HG02642 (cell line): Measurements from ENCODE around the gene SNAP29.
"Not testable (repeated sequence)": the region's sequence is repeated elsewhere in the genome, so short reads cannot be mapped to it uniquely, and the experiment has no call there.

ENCODE experiments used
- ATAC-seq: cut with Tn5 transposase; IDR thresholded peaks from one replicate; pipeline ENCODE4 v1.9.1; 2021; ENCODE audit warnings: mild to moderate bottlenecking; ENCODE audit not compliant: unreplicated experiment, poor library complexity

SNAP29 gene

GRCh38 chr22:20834206-20834605, 24.6 kb upstream of the SNAP29 start:
- ATAC-seq = no peak

GRCh38 chr22:20834725-20835124, 24.1 kb upstream of the SNAP29 start:
- no peak for ATAC-seq

GRCh38 chr22:20836987-20837823, 21.6 kb upstream of the SNAP29 start:
- no peak for ATAC-seq

- not testable (repeated sequence) for ATAC-seq
Observed at GRCh38 chr22:20839354-20839753, 19.5 kb upstream of the SNAP29 start.

GRCh38 chr22:20839837-20840645, 18.8 kb upstream of the SNAP29 start:
- no peak for ATAC-seq

- no peak for ATAC-seq
Observed at GRCh38 chr22:20840646-20841371, 18.0 kb upstream of the SNAP29 start.

- no peak for ATAC-seq
Observed at GRCh38 chr22:20843501-20843900, 15.3 kb upstream of the SNAP29 start.

- no peak for ATAC-seq
Observed at GRCh38 chr22:20844055-20845037, 14.5 kb upstream of the SNAP29 start.

GRCh38 chr22:20847318-20847822, 11.4 kb upstream of the SNAP29 start:
- ATAC-seq = no peak

GRCh38 chr22:20852076-20852475, 6.7 kb upstream of the SNAP29 start:
- no peak for ATAC-seq

- no peak for ATAC-seq
Observed at GRCh38 chr22:20852503-20852902, 6.3 kb upstream of the SNAP29 start.

GRCh38 chr22:20853236-20853660, 5.6 kb upstream of the SNAP29 start:
- ATAC-seq = no peak

GRCh38 chr22:20857247-20857643, 1.6 kb upstream of the SNAP29 start:
- ATAC-seq = no peak

- peak; percentile 60 for ATAC-seq
Observed at GRCh38 chr22:20857838-20858614, 781 bp upstream of the SNAP29 start.

GRCh38 chr22:20859615-20860014, 808 bp downstream of the SNAP29 start:
- ATAC-seq = no peak

GRCh38 chr22:20862540-20862939, 3.7 kb downstream of the SNAP29 start:
- ATAC-seq = no peak

GRCh38 chr22:20863366-20863765, 4.6 kb downstream of the SNAP29 start:
- no peak for ATAC-seq

- no peak for ATAC-seq
Observed at GRCh38 chr22:20864186-20864908, 5.5 kb downstream of the SNAP29 start.
